KBM-7 (cell line): Measurements from ENCODE around the gene MAST4.
A peak's percentile ranks its signal among the peaks of the same experiment; 100 is the strongest.
"Not testable (repeated sequence)": the region's sequence is repeated elsewhere in the genome, so short reads cannot be mapped to it uniquely, and the experiment has no call there.

Experiments
- DNase-seq: peaks from one replicate; pipeline ENCODE4 v3.0.0-alpha.2; 2015
- in situ Hi-C: fragments of 300-500 bp; cut with MboI; formaldehyde crosslinking; loops from 2 replicates; pipeline ENCODE4 v1.14.3; 2020; ENCODE audit warnings: low sequenced_read_pairs, low pct_unique_long_range_greater_than_20kb, mixed read lengths

The MAST4 gene

DNA sequence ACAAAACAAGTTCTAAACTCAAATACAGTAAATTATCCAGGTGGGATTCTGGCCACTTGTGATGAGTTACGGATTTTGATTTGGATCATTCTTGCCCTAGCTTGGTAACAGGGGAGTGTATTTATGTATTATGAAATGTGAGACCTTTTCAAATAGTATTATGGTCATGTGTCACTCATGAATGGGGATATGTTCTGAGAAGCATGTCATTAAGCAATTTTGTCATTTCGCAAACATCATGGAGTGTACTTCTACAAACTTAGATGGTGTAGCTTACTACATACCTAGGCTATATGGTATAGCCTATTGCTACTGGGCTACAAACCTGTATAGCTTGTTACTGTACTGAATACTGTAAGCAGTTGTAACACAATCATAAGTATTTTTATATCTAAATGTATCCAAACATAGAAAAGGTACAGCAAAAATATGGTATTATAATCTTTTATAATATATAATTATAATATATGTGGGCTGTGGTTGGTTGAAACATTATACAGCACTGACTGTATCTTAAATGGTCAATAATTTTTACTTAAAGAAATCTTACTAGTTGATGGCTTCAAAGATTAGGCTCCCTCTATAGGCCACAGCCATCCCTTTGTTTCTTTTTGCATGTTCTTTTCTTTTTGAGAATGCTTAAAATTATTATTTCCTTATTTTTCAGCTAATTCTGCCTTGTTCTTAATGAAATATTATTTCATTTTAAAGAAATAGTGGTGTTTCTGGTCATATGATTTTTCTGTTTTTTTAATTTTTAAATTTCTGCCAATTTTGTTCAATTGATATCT is 128.4 kb downstream of the MAST4 start:
- no peak for DNase-seq
- in situ Hi-C loops, result no loop called here

DNA sequence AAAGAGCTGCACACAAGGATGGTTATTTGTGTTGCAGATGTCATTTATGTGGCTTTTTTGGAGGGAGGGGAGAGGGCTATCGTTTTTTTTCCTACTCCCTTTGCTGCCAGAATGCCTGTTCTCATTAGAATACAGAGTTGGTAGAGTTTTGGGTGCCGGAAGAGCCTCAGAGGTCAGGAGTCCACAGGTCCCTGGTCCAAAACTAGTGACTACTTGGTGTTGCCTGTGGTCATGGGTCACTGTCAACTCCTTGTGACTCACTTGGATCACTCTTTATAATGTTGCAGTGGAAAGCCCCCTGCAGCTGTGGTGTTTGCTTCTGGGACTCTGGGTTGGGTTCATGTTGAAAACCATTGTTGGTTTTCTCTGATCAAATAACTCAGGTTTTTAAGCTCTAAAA is 131.4 kb downstream of the MAST4 start:
- DNase-seq, result no peak
- in situ Hi-C loops, result no loop called here

DNA sequence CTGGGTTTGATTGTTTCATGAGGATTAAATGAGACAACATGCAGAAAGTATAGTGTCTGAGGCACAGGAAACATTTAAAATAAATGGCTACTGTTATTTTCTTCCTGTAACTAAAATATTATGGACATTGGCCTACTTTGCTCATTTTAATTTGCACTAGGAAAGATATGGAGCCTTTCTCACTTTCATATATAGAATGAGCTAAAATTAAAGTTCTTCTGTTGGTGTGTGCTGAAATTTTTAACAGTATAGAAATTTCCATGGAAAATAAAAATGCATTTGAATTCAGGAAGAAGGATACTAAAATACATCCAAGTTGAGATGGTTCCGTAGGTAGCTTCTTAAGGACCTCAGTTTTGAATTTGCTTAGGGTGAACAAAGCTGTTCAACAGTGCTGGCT is 131.9 kb downstream of the MAST4 start:
- in situ Hi-C loops, result no loop called here
- DNase-seq, result no peak

DNA sequence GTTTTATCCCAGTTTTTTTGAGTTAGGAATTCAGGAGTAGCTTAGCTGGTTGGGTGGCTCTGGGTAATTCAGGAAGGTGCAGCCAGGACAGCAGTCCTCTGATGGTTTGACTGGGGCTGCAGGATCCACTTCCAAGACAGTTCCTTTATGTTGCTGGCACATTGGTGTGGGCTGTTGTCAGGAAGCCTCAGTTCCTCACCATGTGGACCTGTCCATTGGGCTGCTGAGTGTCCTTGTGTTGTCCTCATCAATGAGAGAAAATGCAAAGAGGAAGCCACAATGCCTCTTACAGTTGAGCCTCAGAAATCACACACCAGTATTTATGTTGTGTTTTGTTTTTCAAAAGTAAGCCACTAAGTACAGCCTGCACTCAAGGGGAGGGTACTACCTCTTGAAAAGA is 140.9 kb downstream of the MAST4 start:
- DNase-seq, result no peak
- in situ Hi-C loops, result no loop called here

DNA sequence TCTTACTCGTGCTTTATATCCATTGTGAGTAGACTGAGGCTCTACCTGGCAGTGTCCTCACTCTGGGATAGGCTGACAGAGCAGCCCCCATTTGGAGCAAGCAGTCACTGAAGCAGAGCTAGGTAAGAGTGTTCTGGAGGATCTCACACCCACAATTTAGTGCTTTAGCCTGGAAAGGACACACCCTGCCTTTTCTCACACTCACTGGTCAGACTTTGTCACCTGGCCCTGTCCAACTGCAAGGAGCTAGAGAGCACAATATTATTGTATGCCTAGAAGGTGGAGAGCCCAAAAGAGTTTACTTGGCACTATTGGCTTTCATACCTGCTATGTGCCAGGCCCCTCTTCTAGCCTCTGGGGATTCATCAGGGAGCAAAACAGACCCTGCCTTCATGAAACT is 141.9 kb downstream of the MAST4 start:
- in situ Hi-C loops, result no loop called here
- no peak for DNase-seq

DNA sequence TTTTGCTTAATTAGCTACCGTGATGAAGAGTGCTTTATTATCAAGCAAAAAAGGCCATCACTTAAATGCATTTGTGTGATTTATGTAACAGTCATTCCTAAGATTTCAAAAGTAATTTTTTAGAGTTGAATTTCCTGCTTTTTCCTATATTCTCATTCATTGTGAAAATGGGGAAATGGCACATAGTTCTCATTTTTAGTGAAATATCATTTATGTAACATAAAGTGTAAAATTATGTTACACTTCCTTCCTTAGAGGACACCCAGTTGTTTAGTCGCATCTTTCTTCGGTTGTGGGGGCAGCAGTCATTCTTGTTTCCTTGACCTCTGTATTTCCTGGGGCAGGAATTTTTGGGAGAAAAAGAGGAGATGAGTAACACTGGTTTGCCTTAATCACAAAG is 142.8 kb downstream of the MAST4 start:
- DNase-seq, result no peak
- in situ Hi-C loops, result no loop called here

DNA sequence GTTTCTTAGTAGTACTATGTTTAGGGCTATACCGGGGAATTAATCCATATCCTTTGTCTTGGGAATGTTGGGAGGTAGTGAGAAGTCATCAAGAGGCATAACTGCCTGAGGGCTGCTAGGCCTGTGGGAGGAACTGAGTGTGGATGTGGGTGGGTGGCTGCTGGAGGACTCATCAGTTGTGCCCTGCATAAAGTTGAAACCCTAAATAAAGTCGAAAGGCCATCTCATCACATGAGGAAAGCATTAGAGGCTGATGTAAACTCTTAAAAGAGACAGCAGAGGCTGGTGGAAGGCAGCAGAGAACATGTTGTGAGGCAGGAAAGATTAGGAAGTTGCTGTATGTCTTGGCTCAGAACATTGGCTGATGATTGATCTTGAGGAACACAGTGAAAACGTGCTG is 143.8 kb downstream of the MAST4 start:
- in situ Hi-C loops, result no loop called here
- DNase-seq, result no peak

DNA sequence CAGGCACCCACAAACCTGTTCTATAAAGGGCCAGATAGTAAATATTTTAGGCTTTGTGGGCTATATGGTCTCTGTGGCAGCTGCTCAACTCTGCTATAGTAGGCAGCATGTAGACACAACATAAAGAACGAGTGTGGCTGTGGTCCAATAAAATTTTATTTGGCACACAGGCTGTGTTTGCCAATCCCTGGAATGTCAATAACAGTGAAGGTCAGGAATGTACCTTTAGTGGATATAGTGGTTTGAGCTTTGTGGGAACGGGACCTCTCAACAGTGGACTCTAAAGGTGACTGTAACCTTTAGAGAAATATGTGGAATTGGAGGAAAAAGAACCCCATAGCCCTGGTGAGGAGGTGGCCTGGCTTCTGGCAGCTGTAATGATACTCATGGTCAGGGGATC is 145.2 kb downstream of the MAST4 start:
- in situ Hi-C loops, result no loop called here
- DNase-seq, result no peak

DNA sequence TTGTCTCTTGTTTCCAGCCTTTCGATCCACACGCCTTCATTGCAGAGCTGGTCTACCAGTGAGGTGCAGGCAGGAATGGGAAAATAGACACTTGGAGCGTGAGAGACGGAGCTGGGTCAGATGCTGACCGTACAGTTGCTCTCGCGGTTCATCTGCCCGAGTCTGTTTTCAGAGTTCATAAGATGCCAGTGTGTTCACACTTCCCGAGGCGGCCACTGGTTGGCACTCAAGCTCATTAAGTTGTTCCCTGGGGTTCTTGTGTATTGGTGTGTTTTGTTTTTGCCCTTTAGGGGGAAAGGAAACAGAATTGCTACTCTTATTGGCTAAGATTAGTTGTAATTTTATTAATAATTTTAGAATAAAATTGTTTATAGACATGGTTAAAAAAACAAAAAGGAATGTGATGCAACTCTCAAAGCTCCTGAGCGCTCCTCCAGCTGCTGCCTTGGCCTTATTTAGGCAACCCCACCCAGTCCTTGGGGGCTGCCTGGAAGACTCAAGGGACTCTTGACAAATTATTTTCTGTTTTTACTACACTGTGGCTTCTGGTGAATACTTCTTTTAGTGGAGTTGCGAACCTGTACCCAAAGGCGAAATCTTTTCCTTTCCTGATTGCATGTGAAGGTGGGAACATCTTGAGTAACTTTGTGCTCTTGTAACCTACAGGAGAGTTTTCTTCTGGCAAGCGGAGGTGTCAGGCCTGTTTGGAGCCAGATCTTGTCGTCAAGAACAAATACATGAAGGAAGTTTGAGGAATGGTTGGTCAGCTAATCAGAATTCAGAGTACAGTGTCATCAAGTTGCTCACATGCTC is 146.1 kb downstream of the MAST4 start:
- in situ Hi-C loops, result no loop called here
- no peak for DNase-seq

DNA sequence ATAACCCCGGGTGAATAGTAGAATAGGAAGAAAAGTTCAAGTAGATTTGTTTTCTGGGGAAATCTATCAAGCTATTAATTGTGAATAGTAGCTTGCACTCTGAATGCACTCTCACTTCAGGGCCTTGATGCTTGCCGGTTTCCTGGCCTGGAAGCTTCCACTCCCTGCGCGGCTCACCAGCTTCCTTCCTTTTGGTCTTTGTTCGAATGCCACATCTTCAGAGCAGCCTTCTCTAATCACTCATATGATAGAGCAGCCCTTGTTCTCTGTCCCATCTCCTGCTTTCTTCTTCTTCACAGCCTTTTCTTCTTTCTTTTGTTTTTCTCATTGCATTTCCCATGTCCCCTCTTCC is 146.7 kb downstream of the MAST4 start:
- in situ Hi-C loops, result no loop called here
- DNase-seq, result no peak

DNA sequence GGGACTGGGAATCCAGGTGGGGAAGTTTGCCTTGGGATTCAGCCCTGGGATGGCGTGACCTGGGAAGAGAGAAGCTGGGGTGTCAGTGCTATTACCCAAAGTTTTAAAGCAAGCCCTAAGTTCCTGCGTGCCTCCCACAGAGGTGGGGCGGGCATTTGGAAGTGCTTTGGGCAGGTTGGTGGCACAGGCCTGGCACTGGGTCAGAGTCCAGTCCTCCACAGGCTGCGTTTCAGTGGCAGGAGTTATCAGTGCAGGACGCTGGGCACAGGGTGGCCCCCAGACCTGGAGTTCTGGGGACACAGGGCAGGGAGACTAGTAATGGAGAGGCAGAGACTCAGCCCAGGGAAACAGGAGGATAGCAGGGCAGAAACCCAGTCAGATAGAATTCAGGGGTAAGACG is 147.2 kb downstream of the MAST4 start:
- in situ Hi-C loops, result no loop called here
- DNase-seq, result no peak

DNA sequence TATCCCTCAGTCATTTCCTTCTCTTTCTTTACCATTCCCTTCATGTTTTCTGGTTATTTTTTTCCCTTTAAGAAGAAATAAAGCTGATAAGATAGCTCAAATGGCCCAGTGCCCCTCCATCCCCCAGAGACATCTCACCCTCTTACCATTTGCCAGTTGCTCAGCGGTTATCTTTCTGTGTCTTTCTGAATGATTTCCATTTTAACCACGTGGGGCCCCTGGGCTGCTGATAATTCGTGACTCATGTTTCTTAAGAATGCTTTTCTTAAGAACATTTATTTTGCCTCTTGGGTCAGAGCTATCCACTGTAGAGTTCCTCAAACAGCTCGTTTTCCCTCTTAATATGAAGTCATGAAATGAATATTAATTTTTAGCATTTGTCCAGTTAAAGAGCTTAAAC is 147.8 kb downstream of the MAST4 start:
- no peak for DNase-seq
- in situ Hi-C loops, result no loop called here

DNA sequence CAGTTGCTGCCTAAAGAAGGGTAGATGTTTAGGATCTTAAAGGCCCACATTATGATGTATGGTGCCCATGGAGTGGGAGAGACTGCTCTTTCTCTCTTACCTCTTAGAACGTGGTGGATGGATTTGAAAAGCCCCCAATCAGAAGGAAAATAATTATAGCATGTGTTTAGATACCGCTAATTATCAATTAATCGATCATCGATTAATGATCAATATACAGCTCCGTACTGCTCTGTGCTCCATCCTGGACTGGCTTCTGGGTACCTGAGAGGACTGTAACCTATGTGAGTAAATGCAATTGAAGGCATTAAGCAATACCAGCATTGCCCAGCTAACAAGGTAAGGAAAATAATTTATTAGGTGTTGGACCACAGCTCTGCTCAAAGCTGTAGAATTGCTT is 149.1 kb downstream of the MAST4 start:
- no peak for DNase-seq
- in situ Hi-C loops, result no loop called here

DNA sequence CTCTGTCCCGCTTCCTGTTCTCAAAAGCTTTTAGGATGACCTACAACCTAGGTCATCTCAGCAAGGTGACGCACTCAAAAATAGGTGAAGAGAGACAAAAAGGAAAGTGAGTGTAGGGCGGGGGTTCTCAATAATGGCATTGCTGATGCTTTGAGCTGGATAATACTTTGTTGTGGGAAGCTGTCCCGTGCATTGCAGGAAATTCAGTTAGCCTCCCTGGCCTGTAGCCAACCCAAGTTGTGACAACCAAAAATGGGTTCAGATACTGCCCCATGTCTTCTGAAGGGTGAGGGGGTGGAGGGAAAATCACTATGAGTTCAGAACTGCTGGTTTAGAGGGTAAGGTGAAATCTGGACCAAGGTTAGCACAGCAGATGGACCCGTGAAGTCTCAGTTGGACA is 151.4 kb downstream of the MAST4 start:
- DNase-seq, result no peak
- in situ Hi-C loops, result no loop called here

DNA sequence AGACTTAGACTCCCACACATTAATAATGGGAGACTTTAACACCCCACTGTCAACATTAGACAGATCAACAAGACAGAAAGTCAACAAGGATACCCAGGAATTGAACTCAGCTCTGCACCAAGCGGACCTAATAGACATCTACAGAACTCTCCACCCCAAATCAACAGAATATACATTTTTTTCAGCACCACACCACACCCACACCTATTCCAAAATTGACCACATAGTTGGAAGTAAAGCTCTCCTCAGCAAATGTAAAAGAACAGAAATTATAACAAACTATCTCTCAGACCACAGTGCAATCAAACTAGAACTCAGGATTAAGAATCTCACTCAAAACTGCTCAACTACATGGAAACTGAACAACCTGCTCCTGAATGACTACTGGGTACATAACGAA is 156.5 kb downstream of the MAST4 start:
- DNase-seq, result not testable (repeated sequence)
- in situ Hi-C loops, result loop anchor here (25.0 kb wide), 1 partner anchor 440 kb away; no protein-coding TSS in a partner anchor

DNA sequence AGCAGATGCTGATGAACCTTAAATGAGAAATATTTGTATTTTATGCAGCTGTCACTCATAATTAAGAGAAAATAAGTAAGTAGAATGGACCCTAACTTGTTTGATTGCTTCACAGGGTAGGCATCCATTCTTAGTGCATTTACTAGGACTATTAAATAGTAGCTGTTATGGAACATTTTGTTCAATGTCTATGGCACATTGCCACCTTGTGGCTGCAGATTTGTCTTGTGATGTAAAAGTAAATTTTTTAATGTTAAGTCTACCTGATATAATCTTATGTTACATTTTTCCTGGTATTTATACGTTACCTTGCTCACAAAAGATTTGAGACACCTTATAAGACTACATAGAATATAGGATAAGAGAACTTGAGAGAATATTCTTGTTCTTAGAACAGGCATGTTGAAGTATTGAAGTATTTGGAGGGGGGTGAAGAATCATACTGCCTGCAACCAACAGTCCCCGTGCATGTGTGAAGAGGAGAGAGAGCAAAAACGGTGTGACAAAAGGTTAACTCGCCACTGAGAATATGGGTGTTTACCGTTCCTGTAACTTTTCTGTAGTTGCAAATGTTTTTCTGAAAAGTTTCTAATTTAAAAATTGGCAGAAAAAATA is 161.1 kb downstream of the MAST4 start:
- in situ Hi-C loops, result loop anchor here (25.0 kb wide), 1 partner anchor 445 kb away; no protein-coding TSS in a partner anchor
- DNase-seq, result peak; percentile 27

DNA sequence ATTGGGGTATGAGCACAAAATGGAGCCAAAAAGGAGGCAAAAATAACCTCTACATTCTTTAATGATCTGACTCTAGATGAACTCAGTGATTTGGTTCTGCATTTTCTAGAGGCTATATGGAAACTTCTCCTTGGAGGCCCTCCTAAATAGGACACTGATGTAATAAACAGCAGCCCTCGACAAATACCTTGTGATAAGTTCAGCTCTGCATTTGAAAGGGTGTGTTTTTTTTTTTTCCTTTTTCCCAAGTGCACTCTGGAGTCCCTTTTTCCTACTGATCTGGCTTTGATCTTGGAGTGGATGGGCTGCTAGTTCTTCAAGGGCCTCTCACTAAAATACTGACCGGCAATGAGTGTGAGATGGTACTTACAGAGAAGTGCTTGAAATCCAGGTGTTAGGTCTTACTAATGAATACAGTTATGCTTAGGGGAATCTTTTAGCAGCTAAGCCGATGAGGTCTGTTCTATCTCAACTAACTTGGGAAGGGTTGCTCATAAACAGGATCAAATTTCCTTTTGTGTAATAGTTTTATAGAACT is 161.7 kb downstream of the MAST4 start:
- no peak for DNase-seq
- in situ Hi-C loops, result loop anchor here (25.0 kb wide), 1 partner anchor 446 kb away; no protein-coding TSS in a partner anchor

DNA sequence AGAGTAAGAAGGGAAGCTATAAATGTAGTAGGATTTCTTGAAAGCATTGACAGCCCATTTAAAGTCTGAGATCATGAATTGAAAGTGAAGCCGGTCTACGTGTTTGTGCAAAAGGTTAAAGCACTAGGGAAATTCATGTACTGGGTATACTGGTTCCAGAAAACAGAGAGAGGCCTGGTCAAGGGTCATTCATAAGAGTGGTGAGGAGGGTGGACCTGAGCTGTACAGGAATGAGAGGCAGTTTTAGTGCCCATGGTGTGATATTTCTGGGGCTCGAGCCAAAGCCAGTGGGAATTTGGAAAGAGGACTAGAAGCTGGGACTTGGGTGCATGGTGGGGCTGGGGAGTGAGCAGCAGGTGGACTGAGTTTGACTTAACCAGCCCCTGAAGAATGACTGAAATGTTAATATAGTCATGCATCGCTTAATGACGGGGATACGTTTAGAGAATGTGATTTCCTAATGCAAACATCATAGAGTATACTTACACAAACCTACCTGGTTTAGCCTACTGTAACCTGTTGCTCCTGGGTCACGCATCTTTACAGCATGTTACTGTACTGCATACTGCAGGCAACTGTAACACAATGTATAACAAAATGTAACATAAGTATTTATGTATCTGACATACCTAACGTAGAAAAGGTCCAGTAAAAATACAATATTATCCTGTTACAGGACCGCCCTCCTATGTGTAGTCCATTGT is 173.0 kb downstream of the MAST4 start:
- in situ Hi-C loops, result loop anchor here (25.0 kb wide), 1 partner anchor 457 kb away; no protein-coding TSS in a partner anchor
- DNase-seq, result no peak
